NT2/D1 (cell line): ENCODE measurements around the gene DSTN.

Source experiments
- DNase-seq: peaks from one replicate; pipeline ENCODE4 v3.0.0-alpha.2; 2011; ENCODE audit warnings: low read depth, low spot score
- H3K27me3 ChIP-seq: 2 replicates; pipeline ENCODE4 v1.6.0; 2011; ENCODE audit warnings: mild to moderate bottlenecking; ENCODE audit not compliant: insufficient read length, insufficient read depth
- H3K36me3 ChIP-seq: 2 replicates; pipeline ENCODE4 v1.6.1; 2011; ENCODE audit warnings: mild to moderate bottlenecking, low read length, mixed read lengths; ENCODE audit not compliant: insufficient read depth, insufficient read length
- H3K4me1 ChIP-seq: 2 replicates; pipeline ENCODE4 v1.5.1; 2011; ENCODE audit not compliant: insufficient read depth, insufficient read length
- H3K4me3 ChIP-seq: 2 replicates; pipeline ENCODE4 v1.5.1; 2011; ENCODE audit warnings: low read depth; ENCODE audit not compliant: insufficient read length
- H3K9ac ChIP-seq: 2 replicates; pipeline ENCODE4 v1.6.0; 2011; ENCODE audit warnings: low read depth; ENCODE audit not compliant: insufficient read length
- H3K9me3 ChIP-seq: 2 replicates; pipeline ENCODE4 v1.5.1; 2011; ENCODE audit warnings: mild to moderate bottlenecking, low read length; ENCODE audit not compliant: insufficient read depth
- SUZ12 ChIP-seq: IDR thresholded peaks from 2 replicates; pipeline ENCODE4 v1.6.1; 2011; ENCODE audit not compliant: insufficient read length, insufficient read depth; ENCODE audit errors: extremely low read depth
- YY1 ChIP-seq: IDR thresholded peaks from 2 replicates; pipeline ENCODE4 v1.6.1; 2011; ENCODE audit not compliant: insufficient read length, insufficient read depth
- ZNF274 ChIP-seq: IDR thresholded peaks from 2 replicates; pipeline ENCODE4 v1.6.1; 2011; ENCODE audit warnings: mild to moderate bottlenecking, low read depth, low read length

The DSTN gene

GRCh38 chr20:17628101-17628841 lies 58.4 kb downstream of the DSTN start:
- no peaks in the 10 kb centered on the region for H3K4me1 ChIP-seq
- no peaks in the 10 kb centered on the region for H3K27me3 ChIP-seq
- TF ChIP-seq ZNF274 (no peak), SUZ12 (no peak), YY1 (no peak)
- no peak overlapping the region for H3K4me3 ChIP-seq
- peaks cover 97% of the 10 kb centered on the region for H3K36me3 ChIP-seq
- DNase-seq = no peak
- no peak overlapping the region for H3K9ac ChIP-seq
- H3K9me3 ChIP-seq = no peaks in the 10 kb centered on the region

DNA sequence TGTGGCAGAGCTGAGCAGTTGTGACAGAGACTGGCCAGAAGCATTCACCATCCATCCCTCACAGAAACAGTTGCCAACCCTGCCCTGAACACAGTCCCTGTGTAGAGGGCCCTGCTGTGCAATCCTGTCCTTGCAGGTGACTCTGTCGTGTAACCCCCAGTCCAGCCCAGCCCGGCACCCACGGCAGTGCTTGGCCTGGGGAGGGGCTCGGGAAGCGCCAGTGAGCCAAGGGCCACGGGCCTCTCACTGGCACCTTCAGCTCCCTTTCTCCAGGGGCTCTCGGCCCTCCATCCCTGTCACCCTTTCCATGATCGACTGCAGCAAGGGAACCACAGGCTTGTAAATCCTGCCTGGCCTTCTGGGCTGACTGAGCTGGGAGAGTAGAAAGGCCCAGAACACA lies 59.1 kb downstream of the DSTN start:
- Histone ChIP-seq H3K36me3 (peaks cover 98% of the 10 kb centered on the region), H3K27me3 (no peaks in the 10 kb centered on the region), H3K4me3 (no peak overlapping the region), H3K9ac (no peak overlapping the region), H3K4me1 (no peaks in the 10 kb centered on the region), H3K9me3 (no peaks in the 10 kb centered on the region)
- DNase-seq = no peak
- TF ChIP-seq SUZ12 = no peak
- TF ChIP-seq ZNF274 = no peak
- no peak for TF ChIP-seq YY1

DNA sequence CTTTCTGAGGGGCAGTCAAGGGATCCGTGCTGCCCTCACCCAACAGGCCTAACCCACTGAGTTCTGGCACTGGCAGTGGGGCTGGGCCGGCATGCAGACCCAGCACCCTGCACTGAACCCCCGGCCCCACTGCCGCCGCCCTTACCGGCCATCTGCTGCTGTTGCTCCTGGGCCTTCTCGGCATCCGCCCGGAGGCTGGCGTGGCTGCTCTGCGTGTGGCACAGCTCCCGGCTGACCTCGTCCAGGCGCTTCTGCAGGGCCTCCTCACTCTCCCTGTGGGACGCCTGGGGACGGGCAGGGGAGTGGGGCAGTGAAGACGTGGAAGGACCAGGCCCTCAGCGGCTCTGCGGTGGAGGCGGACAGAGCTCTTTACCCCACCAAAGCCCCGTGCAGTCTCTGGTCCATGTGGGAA lies 59.8 kb downstream of the DSTN start:
- no peaks in the 10 kb centered on the region for H3K9me3 ChIP-seq
- H3K36me3 ChIP-seq = peaks cover 98% of the 10 kb centered on the region
- TF ChIP-seq SUZ12 (no peak), YY1 (no peak), ZNF274 (no peak)
- DNase-seq = no peak
- no peaks in the 10 kb centered on the region for H3K4me1 ChIP-seq
- H3K27me3 ChIP-seq = no peaks in the 10 kb centered on the region
- no peak overlapping the region for H3K4me3 ChIP-seq
- H3K9ac ChIP-seq = no peak overlapping the region

- TF ChIP-seq ZNF274 = no peak
- TF ChIP-seq YY1 = no peak
- TF ChIP-seq SUZ12 = no peak
- H3K9ac ChIP-seq = no peak overlapping the region
- no peak overlapping the region for H3K4me3 ChIP-seq
- H3K36me3 ChIP-seq = peaks cover 98% of the 10 kb centered on the region
- H3K9me3 ChIP-seq = no peaks in the 10 kb centered on the region
- no peak for DNase-seq
- no peaks in the 10 kb centered on the region for H3K27me3 ChIP-seq
- no peaks in the 10 kb centered on the region for H3K4me1 ChIP-seq
Measured at GRCh38 chr20:17630151-17630805, 60.4 kb downstream of the DSTN start.

DNA sequence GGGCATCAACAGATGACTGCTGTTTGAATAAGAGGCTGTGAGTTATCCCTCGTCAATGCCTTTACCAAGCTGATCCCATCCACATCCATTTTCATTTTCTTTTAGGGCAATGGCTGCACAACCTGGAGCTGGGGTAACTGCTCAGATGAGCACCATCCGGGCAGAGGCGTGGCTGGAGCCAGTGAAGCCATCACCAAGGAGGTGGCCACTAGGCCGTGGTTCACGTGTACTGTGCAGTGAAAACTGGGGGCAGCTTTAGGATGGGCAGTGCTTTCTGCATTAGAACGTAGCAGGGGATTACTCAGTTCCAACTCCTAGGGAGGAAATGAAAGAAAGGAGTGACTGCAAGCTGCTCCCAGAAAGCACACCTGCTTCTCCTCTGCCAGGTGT lies 60.9 kb downstream of the DSTN start:
- Histone ChIP-seq H3K4me1 (peaks cover under 1% of the 10 kb centered on the region), H3K27me3 (no peaks in the 10 kb centered on the region), H3K4me3 (no peak overlapping the region), H3K9me3 (no peaks in the 10 kb centered on the region), H3K36me3 (peaks cover 98% of the 10 kb centered on the region), H3K9ac (no peak overlapping the region)
- no peak for DNase-seq
- TF ChIP-seq SUZ12 = no peak

- Histone ChIP-seq H3K36me3 (peaks cover 96% of the 10 kb centered on the region), H3K9ac (no peak overlapping the region), H3K9me3 (no peaks in the 10 kb centered on the region), H3K27me3 (no peaks in the 10 kb centered on the region), H3K4me1 (peaks cover 2% of the 10 kb centered on the region), H3K4me3 (no peak overlapping the region)
- TF ChIP-seq SUZ12 = no peak
- no peak for TF ChIP-seq YY1
- TF ChIP-seq ZNF274 = no peak
- DNase-seq = no peak
Measured at GRCh38 chr20:17631576-17632319, 61.9 kb downstream of the DSTN start.

GRCh38 chr20:17633221-17633849 lies 63.5 kb downstream of the DSTN start:
- Histone ChIP-seq H3K9ac (no peak overlapping the region), H3K4me1 (peaks cover 10% of the 10 kb centered on the region), H3K27me3 (no peaks in the 10 kb centered on the region), H3K9me3 (no peaks in the 10 kb centered on the region), H3K36me3 (peaks cover 94% of the 10 kb centered on the region), H3K4me3 (no peak overlapping the region)
- no peak for TF ChIP-seq YY1
- no peak for TF ChIP-seq ZNF274
- TF ChIP-seq SUZ12 = no peak
- DNase-seq = no peak
